CMK (cell line): ENCODE data around the gene SH3GL1.
"Not testable (repeated sequence)": the region's sequence is repeated elsewhere in the genome, so short reads cannot be mapped to it uniquely, and the experiment has no call there.

ENCODE experiments used
- DNase-seq: peaks from one replicate; pipeline ENCODE4 v3.0.0-alpha.2; 2010; ENCODE audit warnings: low read depth

SH3GL1 gene

DNA sequence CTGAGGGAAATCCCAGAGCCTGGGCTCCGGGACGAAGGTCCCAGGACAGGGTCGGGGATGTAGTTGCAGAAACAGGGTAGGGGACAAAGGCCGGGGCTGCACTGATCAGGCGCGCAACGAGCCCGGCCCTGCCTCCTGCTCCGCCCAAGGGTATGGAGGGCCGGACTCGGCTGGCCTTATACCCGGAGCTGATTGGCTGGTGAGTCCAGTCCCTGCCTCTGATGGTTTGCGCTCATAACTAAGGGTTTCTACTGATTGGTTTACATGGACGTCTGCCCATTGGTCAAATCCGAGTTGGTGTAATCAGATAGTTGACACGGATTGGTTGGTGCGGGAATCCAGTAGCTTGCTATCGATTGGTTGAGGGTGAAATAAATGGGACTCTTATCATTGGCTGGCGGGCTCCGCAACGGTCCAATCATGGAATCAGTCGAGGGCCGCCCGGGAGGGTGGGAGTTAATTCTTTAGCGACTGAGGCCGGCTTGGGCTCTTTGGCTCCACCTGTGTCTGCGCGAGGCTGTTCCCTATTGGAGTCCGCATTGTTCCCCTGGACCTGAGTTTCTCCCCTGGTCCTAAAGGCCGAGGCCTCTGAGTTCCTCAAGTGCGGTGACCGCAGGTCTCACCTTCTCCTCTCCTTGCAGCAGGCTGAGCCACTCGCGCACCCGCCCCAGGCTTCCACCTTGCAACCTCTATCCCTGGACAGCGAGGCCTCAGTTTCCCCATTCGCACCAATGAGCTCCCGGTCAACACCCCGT is 57.6 kb downstream of the SH3GL1 start:
- DNase-seq = peak; percentile 100

DNA sequence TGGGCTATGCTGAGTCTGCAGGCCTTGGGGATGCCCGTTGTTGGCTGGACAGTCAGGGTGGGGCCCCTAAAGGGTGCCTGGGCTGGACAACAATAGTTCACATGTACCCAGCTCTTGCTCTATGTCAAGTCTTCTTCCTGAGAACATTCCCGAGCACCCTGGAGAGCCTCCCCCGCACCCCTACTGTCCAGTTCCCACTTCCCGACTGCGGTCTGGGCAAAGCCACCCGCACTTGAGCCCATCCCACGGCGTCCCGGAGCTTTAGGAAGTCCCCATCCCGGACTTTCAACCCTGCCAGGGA is 58.1 kb downstream of the SH3GL1 start:
- DNase-seq = no peak

DNA sequence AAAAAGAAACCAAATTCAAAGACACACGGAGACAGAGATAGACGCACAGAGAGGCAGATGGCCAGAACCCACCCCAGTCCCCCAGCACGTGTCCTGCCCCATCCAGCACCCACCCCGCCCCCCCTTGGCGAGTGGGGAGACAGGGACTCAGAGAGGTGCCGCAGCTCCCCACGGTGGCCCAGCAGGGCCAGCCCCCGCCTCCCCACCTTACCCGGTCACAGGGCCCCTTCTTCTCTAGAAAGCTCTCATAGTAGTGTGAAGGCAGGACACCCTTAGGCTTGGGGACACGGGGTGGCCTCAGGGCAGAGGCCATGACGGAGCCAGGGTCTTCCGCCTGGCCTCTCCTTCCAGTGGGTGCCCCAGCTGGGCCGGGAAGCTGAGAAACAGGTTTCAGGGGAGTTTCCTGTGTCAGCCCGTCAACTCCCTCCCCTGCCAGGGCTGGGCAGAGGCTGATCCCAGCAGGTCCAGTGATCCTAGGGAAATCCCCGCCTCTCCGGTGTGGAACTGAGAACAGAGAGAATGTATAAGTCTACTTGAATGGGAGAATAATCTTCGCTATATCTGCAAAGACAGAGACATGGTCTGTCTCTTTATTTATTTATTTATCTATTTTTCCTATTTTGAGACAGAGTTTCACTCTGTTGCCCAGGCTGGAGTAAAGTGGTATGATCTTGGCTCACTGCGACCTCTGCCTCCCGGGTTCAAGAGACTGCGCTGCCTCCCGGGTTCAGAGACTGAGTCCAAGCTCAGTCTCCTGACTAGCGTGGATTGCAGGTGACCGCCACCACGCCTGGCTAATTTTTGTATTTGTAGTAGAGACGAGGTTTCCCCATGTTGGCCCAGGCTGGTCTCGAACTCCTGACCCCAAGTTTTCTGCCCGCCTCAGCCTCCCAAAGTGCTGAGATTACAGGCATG is 61.6 kb downstream of the SH3GL1 start, which contains the start of gene STAP2:
Gene STAP2 (minus strand): TSS at position 387 of the 915 bp plus-strand sequence. CDS start 74 bp downstream, at position 313.
- no peak for DNase-seq

DNA sequence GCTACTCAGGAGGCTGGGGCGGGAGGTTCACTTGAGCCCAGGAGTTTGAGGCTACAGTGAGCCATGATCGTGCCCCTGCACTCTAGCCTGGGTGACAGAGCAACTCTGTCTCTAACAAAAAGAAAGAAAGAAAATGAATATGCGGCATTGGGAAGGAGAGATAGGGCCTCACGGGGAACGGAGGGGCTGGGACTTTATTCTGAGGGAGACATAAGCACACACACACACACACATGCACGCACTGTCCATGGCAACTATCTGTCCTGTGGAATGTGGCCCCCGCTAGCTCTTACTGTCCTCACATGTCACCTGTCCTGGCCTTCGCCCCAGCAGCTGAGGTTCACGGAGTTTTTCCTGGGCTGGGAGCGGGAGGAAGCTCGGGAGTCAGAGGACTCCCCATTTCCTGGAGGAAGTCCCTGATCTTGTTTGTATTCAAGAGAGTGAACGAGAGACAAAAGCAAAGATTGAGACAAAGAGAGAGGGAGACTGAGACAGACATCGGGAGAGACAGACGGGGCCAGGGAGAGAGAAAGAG is 62.4 kb downstream of the SH3GL1 start:
- no peak for DNase-seq

DNA sequence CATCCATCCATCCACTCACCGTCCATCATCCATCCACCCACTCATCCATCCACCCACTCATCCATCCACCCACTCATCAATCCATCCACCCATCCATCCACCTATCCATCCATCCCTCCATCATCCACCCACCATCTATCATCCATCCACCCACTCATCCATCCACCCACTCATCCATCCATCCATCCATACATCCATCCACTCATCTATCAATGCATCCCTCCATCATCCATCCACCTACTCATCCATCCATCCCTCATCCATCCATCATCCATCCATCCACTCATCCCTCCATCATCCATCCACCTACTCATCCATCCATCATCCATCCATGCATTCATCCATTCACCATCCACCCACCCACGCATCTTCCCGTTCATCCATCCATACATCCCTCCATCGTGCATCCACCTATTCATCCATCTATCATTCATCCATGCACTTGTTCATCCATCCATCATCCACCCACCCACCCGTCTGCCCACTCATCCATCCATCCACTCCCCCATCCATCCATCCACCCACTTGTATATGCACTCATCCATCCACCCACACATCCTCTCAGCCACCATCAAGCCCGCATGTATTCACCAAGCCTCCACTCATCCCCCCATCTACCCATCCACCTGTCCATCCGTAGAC is 65.3 kb downstream of the SH3GL1 start:
- no peak for DNase-seq

DNA sequence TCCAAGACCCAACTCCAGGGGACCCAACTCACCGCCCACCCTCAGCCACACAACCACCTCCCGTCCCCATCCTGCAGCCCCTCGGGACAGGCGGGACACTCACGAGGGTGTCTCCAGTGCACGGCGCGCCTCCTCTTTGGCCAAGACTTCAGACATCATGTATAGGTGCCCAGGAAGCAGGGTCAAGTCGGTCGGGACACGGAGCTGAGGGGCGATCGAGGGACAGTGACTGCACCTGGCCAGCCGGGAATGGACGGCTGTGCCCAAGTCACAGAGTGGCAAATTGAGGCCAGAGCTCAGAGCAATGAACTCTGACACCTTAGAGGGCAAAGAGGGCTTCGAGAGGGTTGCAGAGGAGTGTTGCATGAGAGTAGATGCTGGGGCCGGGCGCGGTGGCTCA is 70.5 kb downstream of the SH3GL1 start:
- DNase-seq = no peak

DNA sequence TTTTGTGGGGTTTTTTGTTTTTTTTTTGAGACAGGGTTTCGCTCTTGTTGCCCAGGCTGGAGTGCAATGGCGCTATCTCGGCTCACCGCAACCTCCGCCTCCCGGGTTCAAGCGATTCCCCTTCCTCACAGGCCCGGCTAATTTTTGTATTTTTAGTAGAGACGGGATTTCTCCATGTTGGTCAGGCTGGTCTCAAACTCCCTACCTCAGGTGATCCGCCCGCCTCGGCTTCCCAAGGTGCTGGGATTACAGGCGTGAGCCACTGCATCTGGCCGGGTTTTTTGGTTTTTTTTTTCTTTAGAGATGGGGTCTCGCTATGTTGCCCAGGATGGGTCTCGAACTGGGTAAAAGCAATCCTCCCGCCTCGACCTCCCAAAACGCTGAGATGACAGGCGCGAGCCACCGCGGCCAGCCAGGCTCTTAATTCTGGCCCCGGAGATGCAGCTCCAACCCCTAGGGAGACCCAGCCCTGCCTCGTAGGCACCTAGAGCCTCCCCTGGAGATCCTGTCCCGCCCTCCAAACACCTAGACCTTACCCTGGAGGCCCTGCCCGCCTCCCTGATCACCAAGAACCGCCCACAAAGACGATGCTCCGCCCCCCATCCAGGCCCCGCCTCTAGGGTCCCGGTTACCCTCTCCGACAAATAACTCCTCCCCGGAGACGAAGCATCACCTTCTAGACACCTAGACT is 71.2 kb downstream of the SH3GL1 start:
- DNase-seq = not testable (repeated sequence)

DNA sequence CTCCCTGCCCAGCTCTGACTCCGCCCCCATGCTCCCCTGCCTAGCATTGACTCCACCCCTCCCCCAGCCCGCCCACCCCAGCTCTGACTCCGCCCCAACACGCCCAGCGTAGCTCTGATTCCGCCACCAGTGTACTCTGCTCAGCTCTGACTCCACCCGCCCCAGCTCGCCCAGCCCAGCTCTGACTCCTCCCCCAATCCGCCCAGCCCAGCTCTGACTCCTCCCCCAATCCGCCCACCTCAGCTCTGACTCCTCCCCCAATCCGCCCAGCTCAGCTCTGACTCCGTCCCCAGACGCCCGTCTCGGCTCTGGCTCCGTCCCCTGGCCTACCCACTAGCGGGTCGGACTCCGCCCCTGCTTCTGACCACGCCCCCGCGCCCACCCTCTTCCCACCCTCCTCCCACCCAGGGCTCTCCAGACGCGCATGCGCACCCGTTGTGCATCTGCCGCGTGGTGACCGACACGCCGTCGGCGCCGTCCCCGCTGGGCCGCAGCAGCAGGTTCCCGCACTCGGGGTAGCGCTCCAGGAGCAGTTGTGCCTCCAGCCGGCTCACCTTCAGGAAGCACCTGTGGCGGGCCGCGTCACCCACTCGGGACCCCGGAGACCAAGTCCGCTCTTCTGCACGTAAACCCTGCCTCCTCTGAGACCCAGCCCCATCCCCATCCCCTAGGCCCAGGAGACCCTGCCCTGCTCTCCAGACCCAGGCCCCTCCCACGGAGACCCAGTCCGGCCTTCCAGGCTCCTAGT is 71.9 kb downstream of the SH3GL1 start:
- peak; percentile 96 for DNase-seq

DNA sequence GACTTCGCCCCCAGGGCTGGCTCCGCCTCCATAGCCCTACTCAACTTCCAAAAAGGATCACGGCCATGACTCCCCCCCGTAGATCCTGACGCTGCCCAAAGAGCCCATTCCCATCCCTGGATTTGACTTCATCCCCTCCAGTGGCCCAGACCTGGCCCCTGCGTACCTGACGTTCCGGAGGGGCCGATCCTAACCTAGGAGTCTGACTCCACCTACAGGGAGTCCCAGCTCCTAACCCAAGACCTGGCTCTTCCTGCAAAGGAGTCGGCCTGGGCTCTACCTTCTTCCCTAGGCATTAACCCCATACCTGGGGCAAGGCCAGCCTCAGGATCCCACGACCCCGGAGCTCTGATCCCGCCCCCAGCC is 72.5 kb downstream of the SH3GL1 start:
- no peak for DNase-seq

DNA sequence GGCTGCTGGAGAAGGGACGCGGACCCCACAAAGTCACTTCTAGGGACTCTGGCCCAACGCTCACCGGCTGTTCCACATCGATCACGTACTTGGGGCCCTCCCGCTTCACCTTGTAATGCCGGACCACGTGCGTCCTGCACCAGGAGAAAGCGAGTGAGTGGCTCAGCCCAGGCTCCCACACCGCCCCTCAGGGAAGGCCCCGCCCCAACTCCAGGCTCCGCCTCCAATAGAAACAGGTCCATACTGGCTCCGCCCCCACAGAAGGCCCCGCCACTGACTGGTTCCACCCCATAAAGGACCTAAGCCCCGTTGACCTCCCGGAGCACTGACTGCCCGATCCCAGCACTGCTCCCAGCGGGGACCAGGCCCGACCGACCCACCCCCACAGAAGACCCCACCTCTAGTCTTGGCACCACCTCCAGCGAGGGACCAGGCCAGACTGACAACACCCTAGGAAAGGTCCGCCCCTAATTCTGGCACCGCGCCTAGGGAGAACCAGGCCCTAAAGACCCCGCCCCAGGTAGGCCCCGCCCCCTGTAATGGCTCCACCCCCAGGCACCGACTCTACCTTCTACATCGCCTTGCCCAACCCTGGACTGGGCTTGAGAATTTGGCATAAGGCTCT is 73.0 kb downstream of the SH3GL1 start:
- DNase-seq = no peak

DNA sequence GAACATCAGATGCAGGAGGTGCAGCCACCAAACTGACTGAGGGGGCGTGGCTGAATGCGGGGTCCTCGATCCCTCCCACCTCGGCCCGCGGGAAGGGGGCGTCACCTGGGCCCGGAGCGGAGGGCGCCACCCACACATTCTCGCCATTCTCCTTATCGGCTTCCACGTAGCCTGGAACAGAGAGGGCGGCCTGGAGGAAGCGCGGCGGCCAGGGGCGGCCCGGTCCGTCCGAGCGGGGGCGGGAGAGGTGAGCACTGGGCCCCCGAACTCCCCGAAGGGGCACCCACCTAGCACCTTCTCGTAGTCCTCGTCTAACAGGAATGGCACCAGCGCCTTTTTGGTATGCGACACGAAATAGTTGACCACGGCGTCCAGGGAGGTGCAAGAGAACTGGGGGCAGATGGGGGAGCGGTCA is 73.5 kb downstream of the SH3GL1 start:
- no peak for DNase-seq

DNA sequence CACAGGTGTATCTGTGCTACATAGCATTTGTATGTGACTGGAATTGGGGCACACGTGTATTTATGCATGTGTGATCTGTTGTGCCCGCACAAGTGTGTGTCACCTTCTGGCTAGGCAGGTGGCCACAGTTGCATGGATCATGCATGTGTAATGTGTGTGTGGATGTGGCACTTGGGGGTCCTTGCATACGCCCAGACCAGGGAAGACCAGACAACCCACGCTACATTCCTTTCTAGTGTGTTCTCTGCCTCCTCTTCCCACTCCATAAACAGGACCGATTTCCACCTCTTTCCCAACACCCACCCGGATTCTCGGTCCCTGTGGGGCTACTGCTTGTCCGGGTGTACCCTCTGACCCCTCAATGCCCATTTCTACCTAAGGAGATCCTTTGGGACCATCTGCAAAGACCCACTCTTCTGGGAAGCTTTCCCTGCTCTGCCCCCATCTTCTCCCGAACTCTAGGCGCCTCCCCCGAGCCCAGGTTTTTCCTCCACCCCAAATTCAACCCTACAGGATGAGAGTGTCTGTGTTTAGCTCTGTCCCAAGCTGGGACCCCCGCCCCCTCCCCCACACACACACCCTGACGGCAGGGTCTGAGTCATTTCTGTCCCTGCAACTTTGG is 74.0 kb downstream of the SH3GL1 start:
- no peak for DNase-seq

DNA sequence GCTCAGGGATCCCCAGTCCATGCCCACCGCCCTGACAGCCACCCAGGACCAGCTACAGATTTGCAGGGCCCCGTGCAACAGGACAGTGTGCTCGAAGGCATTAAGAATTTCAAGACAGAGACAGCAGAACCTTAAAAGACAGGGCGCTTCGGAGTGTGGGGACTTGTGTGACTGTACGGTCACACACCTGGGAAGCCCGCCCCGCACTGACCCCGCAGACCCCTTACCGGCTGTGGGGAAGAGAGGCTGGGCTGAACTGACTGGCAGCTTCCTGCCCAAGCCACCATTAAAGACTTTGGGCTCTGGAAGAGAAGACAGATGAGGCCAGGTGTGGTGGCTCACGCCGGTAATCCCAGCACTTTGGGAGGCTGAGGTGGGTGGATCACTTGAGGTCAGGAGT is 76.1 kb downstream of the SH3GL1 start:
- DNase-seq = no peak

DNA sequence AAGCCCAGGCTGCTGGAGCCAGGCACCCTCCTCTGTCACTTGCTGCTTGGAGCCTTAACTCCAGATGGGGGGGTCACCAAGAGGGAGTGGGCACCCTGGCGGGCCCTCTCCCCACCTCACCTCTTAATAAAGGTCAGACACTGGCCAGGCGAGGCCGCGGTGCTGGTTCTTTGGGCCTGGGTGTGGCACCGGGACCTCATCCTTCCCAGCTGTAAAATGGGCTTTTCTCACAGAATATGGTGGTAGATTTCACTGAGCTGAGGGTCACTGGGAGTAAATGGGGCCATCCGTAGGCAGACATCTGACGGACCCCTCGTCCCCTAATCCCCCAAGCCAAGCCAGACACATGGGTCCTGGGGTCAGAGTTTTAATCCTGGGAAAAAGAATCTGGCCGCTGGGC is 76.7 kb downstream of the SH3GL1 start:
- DNase-seq = no peak

DNA sequence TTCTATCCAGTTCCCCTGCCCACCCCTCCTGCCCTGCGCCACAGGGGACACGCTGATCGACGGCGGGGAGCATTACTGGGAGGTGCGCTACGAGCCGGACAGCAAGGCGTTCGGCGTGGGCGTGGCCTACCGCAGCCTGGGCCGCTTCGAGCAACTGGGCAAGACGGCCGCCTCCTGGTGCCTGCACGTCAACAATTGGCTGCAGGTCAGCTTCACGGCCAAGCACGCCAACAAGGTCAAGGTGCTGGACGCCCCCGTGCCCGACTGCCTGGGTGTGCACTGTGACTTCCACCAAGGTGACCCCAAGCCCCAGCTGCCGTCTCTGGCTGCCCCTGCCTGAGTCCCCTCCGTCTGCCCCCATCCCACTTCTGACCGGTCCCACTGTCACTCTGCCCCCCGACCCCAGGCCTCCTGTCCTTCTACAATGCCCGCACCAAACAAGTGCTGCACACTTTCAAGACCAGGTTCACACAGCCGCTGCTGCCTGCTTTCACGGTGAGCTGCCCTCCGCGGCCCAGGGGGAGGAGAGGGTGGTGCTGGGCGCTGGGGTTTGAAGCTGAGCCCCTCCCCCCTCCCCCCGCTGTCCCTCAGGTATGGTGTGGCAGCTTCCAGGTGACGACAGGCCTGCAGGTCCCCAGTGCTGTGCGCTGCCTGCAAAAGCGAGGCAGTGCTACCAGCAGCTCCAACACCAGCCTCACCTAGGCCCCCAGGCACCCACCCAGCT is 77.2 kb downstream of the SH3GL1 start:
- DNase-seq = no peak

DNA sequence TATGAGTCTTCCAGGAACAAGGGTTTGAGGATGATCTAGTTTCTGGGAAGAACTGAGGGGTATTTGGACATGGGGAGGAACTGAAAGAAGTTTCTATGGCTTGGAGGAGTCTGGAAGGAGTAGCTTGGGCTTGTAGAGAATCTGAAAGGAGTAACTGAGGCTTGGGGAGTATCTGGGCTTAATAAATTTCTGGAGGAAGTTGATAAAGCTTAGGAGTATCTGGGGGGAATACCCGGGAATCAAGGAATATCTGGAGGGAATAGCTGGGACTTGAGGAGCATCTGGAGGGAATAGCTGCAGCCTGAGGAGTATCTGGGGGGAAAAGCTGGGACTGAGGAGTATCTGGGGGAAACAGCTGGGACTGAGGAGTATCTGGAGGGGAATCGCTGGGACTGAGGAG is 79.9 kb downstream of the SH3GL1 start:
- no peak for DNase-seq

DNA sequence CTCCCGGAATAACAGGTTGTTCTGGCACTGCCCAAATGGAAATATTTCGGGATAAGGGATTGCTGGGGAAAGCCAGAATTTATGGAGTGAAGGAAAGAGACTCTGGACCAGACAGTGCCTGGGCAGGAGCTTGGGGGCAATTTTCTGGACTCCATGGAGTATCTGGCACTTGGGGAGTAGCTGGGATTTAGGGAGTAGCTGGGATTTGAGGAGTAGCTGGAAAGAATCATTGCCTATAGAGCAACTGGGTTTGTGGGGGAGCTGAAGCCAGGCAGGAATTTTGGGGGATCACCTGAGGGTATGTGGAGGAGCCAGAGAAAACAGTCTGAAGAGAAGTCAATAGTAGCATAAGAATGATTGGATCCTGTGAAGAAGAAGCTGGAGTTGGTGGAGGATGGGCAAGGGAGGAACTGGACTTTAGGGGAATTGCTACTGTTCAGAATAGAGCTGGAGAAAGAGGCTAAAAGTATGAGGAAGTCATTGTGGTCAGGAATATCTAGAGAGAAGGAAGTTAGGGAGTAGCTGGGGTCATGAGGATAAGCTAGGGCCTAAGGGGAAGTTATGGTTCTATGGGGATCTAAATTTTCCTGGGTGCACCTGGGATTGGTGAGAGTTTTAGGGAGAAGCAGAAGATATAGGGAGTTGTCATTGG is 81.2 kb downstream of the SH3GL1 start:
- no peak for DNase-seq

DNA sequence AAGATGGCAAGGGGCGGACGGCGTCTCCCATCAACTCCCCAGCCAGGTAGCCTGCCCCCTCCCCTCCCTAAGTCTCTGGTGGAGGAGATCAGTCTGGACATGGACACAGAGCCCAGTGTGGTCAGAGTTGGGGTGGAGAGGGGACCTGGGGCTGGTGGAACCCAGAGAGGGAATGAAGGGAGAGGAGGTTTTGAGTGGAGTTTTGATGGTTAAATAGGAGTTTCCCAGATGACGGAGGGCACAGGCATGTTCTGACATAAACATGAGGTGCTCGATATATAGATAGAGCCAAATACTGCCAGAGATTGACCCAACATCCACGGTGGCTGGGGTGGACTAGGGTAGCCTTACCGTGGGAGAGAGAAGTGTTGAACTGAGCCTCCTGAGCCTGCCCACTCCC is 81.9 kb downstream of the SH3GL1 start:
- DNase-seq = no peak

DNA sequence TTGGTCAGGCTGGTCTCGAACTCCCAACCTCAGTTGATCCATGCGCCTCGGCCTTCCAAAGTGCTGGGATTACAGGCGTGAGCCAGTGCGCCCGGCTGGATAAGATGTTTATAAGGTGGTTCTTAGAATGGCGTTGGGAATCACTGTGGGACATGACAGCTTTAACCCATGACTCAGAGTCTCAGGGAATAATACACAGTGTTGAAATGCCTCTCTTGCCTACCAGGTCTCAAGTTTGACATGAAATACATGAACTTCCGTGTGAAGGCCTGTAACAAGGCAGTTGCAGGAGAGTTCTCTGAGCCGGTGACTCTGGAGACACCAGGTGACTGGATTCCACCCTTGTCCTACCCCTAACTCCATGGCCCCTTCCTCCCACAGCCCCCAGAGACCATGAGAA is 83.4 kb downstream of the SH3GL1 start:
- DNase-seq = no peak
